HCT116 (cell line): ENCODE data around the gene PPP1R2C. TPM values are rescaled to one million over a fixed set of nuclear protein-coding genes. Genes with fewer than 3 reads are reported as not detected.

Experiments used
- ATAC-seq: fragments of 200-7000 bp; cut with Tn5 transposase; 2 replicates; pipeline ENCODE4 v1.9.1; 2020; ENCODE audit warnings: mild to moderate bottlenecking, moderate library complexity
- BruUV-seq: library from RNA; stranded (reverse); fragments of 400-500 nt; replicated peaks from 2 replicates; lab custom pipeline; 2021; lab: Mats Ljungman, UMichigan
- CTCF ChIA-PET: fragments of 300-600 bp; sonication (Branson Sonifier 250); formaldehyde crosslinking; loops from one replicate; lab custom pipeline; 2021; ENCODE audit warnings: antibody characterized with exemption; lab: Charles Lee
- POLR2A ChIA-PET: fragments of 300-600, 350-600 bp; sonication (Branson Sonifier 250); formaldehyde crosslinking; loops from one replicate; lab custom pipeline; 2021; ENCODE audit warnings: antibody characterized with exemption; lab: Charles Lee
- RAD21 ChIA-PET, 2 experiments: fragments of 300-600 bp; sonication (Branson Sonifier 250); formaldehyde crosslinking; loops; one replicate each; lab custom pipeline; 2023; ENCODE audit warnings: low total read pairs in 2 of 2; ENCODE audit not compliant: uncharacterized antibody in 2 of 2, unreplicated experiment in 2 of 2, low non-redundant PET in 1 of 2; lab: Charles Lee
- DNase-seq: peaks from one replicate; pipeline ENCODE4 v3.0.0-alpha.2; 2010; ENCODE audit warnings: low read depth, low spot score
- H2AFZ ChIP-seq: fragments of 200-600 bp; shearing (Covaris generic), sonication (generic); 2 replicates; pipeline ENCODE4 v1.6.1; 2017; ENCODE audit warnings: low read depth, mixed run types, mixed read lengths, antibody characterized with exemption, low read length; ENCODE audit not compliant: poor library complexity, severe bottlenecking
- H3K27ac ChIP-seq: 2 replicates; pipeline ENCODE4 v1.5.1; 2012; ENCODE audit warnings: low read depth, low read length
- H3K27me3 ChIP-seq: fragments of 200-600 bp; sonication (generic); 2 replicates; pipeline ENCODE4 v1.6.1; 2016; ENCODE audit warnings: mixed run types, low read length, mixed read lengths; ENCODE audit not compliant: insufficient read depth
- H3K36me3 ChIP-seq, 2 experiments: fragments of 200-500 bp in 1 of 2; fragments of 200-600 bp in 1 of 2; sonication (Bioruptor generic) in 1 of 2; sonication (generic) in 1 of 2; 2 replicates each; pipeline versions ENCODE4 v1.5.1 to v1.6.1; 2014 to 2016; ENCODE audit warnings: low read length in 2 of 2, inconsistent platforms in 1 of 2, mixed read lengths in 1 of 2, mixed run types in 1 of 2; ENCODE audit not compliant: insufficient read depth in 2 of 2, control insufficient read depth in 1 of 2
- H3K4me1 ChIP-seq, 2 experiments: fragments of 200-600 bp in 1 of 2; sonication (generic) in 1 of 2; 2 replicates each; pipeline versions ENCODE4 v1.5.1 to v1.6.1; 2012 to 2017; ENCODE audit warnings: low read length in 2 of 2, inconsistent platforms in 1 of 2, mild to moderate bottlenecking in 1 of 2, mixed read lengths in 1 of 2, mixed run types in 1 of 2, moderate library complexity in 1 of 2; ENCODE audit not compliant: insufficient read depth in 2 of 2, control insufficient read depth in 1 of 2
- H3K4me2 ChIP-seq: fragments of 200-600 bp; sonication (generic); 2 replicates; pipeline ENCODE4 v1.6.1; 2017; ENCODE audit warnings: mixed run types, low read length, mixed read lengths
- H3K4me3 ChIP-seq, 2 experiments: fragments of 200-600 bp in 1 of 2; sonication (generic) in 1 of 2; replicated peaks in 1 of 2; 2 replicates each; pipeline ENCODE4 v1.5.1; 2011 to 2016; ENCODE audit warnings: low read length in 2 of 2, control low read depth in 1 of 2, low read depth in 1 of 2, mild to moderate bottlenecking in 1 of 2, mixed read lengths in 1 of 2, mixed run types in 1 of 2
- H3K79me2 ChIP-seq: fragments of 200-600 bp; sonication (generic); 2 replicates; pipeline ENCODE4 v1.6.1; 2017; ENCODE audit warnings: mild to moderate bottlenecking, mixed run types, low read length, moderate library complexity, mixed read lengths; ENCODE audit not compliant: insufficient read depth
- H3K9ac ChIP-seq: fragments of 200-600 bp; sonication (generic); 2 replicates; pipeline ENCODE4 v1.6.1; 2016; ENCODE audit warnings: low read length, mixed read lengths
- H3K9me2 ChIP-seq: fragments of 200-600 bp; sonication (generic), shearing (Covaris generic); 2 replicates; pipeline ENCODE4 v1.6.1; 2017; ENCODE audit warnings: mixed run types, mild to moderate bottlenecking, moderate library complexity; ENCODE audit not compliant: insufficient read depth
- H3K9me3 ChIP-seq, 2 experiments: fragments of 200-500 bp in 1 of 2; fragments of 200-600 bp in 1 of 2; sonication (Bioruptor generic) in 1 of 2; sonication (generic) in 1 of 2; 2 replicates each; pipeline ENCODE4 v1.6.1; 2014 to 2017; ENCODE audit warnings: low read length in 2 of 2, mixed read lengths in 2 of 2, inconsistent platforms in 1 of 2, low read depth in 1 of 2, mild to moderate bottlenecking in 1 of 2, mixed run types in 1 of 2, moderate library complexity in 1 of 2; ENCODE audit not compliant: control insufficient read depth in 1 of 2, insufficient read depth in 1 of 2
- H4K20me1 ChIP-seq: fragments of 200-600 bp; sonication (generic), shearing (Covaris generic); 2 replicates; pipeline ENCODE4 v1.6.1; 2017; ENCODE audit warnings: mixed run types, mild to moderate bottlenecking, moderate library complexity; ENCODE audit not compliant: insufficient read depth
- EZH2 ChIP-seq: fragments of 200-600 bp; sonication (generic); IDR thresholded peaks from 2 replicates; pipeline ENCODE4 v1.6.1; 2017; ENCODE audit warnings: antibody characterized with exemption, mixed run types
- POLR2A ChIP-seq: IDR thresholded peaks from 2 replicates; pipeline ENCODE4 v1.7.0; 2011; ENCODE audit warnings: borderline replicate concordance; ENCODE audit not compliant: insufficient read depth, insufficient read length; ENCODE audit errors: extremely low read depth
- POLR2AphosphoS5 ChIP-seq: IDR thresholded peaks from 2 replicates; pipeline ENCODE4 v1.6.1; 2011; ENCODE audit warnings: mild to moderate bottlenecking, low read depth, low read length, moderate library complexity
- RAD21 ChIP-seq: IDR thresholded peaks from 2 replicates; pipeline ENCODE4 v1.6.1; 2012; ENCODE audit warnings: low read depth, mild to moderate bottlenecking
- SP1 ChIP-seq: IDR thresholded peaks from 2 replicates; pipeline ENCODE4 v1.6.1; 2012; ENCODE audit warnings: low read depth
- SRF ChIP-seq: IDR thresholded peaks from 2 replicates; pipeline ENCODE4 v1.6.1; 2012; ENCODE audit warnings: low read depth
- YY1 ChIP-seq: IDR thresholded peaks from 2 replicates; pipeline ENCODE4 v1.6.1; 2011; ENCODE audit warnings: low read length, low read depth, moderate library complexity, mild to moderate bottlenecking; ENCODE audit not compliant: insufficient replicate concordance; ENCODE audit errors: extremely low read depth
- ZNF274 ChIP-seq: fragments of 200-500 bp; sonication (Bioruptor generic); IDR thresholded peaks from 2 replicates; pipeline ENCODE4 v1.6.1; 2014; ENCODE audit warnings: mild to moderate bottlenecking, low read depth, low read length, inconsistent platforms
- intact Hi-C: fragments of 100-400 bp; cut with micrococcal nuclease; formaldehyde crosslinking; loops from 2 replicates; pipeline ENCODE4 v1.10.0; 2022
- total RNA-seq: library from RNA; stranded (reverse); gene quantifications from one replicate; pipeline ENCODE4 v1.2.1, GENCODE V29; 2021; ENCODE audit not compliant: unreplicated experiment
- TF ChIP-seq, protein P1 (sequence below): IDR thresholded peaks from 2 replicates; pipeline ENCODE4 v1.6.1; 2012; ENCODE audit warnings: low read depth
- TF ChIP-seq, protein P2 (sequence below), 3 experiments: fragments of 200-600 bp in 1 of 3; sonication (generic) in 1 of 3; IDR thresholded peaks in 2 of 3; conservative IDR thresholded peaks in 1 of 3; 2 replicates each; pipeline ENCODE4 v1.5.1; 2012 to 2017; ENCODE audit warnings: low read depth in 2 of 3, low read length in 2 of 3, antibody characterized with exemption in 1 of 3, borderline replicate concordance in 1 of 3, control low read depth in 1 of 3, mild to moderate bottlenecking in 1 of 3, mixed read lengths in 1 of 3, mixed run types in 1 of 3, moderate library complexity in 1 of 3; ENCODE audit not compliant: insufficient read depth in 1 of 3
- TF ChIP-seq, protein P3 (sequence below): IDR thresholded peaks from 2 replicates; pipeline ENCODE4 v1.6.1; 2011; ENCODE audit warnings: mild to moderate bottlenecking, low read length, moderate library complexity; ENCODE audit not compliant: insufficient replicate concordance; ENCODE audit errors: extremely low read depth

Gene PPP1R2C
- total RNA-seq, 1 experiment from 2014 or later: not detected

DNA sequence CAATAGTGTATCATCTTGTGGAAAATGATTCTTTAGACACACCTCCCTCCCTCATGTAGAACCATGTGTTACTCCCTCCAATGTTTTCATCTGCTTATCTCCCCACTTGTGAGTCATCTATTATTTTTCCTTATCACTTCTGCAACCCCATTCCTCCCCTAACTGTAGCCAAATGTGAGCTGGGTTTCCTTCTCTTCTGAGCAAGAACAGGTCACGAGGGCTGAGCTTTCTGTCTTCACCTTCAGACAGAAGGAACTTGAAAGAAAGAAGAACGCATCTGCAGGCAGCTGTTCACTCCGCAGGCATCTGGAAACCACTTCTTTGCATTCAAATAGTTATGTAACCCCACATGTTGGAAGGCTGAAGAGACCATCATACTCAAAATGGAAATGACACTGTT, 1.8 kb downstream of the PPP1R2C start:
- no peak for DNase-seq
- H2AFZ ChIP-seq: no peak overlapping the region
- H3K9me2 ChIP-seq: no peaks in the 10 kb centered on the region
- H3K79me2 ChIP-seq: no peaks in the 10 kb centered on the region
- ATAC-seq: no peak
- no peaks in the 10 kb centered on the region for H3K9me3 ChIP-seq
- no peaks in the 10 kb centered on the region for H4K20me1 ChIP-seq
- H3K27ac ChIP-seq: no peak overlapping the region
- POLR2A ChIA-PET: no interaction called here
- no peaks in the 10 kb centered on the region for H3K27me3 ChIP-seq
- H3K4me2 ChIP-seq: no peak overlapping the region
- intact Hi-C loops: no loop called here
- TF ChIP-seq EZH2 (no peak), SP1 (no peak), YY1 (no peak), ZNF274 (no peak), RAD21 (no peak), POLR2AphosphoS5 (no peak), SRF (no peak), POLR2A (no peak)
- TF ChIP-seq, protein P1, sequence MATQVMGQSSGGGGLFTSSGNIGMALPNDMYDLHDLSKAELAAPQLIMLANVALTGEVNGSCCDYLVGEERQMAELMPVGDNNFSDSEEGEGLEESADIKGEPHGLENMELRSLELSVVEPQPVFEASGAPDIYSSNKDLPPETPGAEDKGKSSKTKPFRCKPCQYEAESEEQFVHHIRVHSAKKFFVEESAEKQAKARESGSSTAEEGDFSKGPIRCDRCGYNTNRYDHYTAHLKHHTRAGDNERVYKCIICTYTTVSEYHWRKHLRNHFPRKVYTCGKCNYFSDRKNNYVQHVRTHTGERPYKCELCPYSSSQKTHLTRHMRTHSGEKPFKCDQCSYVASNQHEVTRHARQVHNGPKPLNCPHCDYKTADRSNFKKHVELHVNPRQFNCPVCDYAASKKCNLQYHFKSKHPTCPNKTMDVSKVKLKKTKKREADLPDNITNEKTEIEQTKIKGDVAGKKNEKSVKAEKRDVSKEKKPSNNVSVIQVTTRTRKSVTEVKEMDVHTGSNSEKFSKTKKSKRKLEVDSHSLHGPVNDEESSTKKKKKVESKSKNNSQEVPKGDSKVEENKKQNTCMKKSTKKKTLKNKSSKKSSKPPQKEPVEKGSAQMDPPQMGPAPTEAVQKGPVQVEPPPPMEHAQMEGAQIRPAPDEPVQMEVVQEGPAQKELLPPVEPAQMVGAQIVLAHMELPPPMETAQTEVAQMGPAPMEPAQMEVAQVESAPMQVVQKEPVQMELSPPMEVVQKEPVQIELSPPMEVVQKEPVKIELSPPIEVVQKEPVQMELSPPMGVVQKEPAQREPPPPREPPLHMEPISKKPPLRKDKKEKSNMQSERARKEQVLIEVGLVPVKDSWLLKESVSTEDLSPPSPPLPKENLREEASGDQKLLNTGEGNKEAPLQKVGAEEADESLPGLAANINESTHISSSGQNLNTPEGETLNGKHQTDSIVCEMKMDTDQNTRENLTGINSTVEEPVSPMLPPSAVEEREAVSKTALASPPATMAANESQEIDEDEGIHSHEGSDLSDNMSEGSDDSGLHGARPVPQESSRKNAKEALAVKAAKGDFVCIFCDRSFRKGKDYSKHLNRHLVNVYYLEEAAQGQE: no peak
- TF ChIP-seq, protein P2, sequence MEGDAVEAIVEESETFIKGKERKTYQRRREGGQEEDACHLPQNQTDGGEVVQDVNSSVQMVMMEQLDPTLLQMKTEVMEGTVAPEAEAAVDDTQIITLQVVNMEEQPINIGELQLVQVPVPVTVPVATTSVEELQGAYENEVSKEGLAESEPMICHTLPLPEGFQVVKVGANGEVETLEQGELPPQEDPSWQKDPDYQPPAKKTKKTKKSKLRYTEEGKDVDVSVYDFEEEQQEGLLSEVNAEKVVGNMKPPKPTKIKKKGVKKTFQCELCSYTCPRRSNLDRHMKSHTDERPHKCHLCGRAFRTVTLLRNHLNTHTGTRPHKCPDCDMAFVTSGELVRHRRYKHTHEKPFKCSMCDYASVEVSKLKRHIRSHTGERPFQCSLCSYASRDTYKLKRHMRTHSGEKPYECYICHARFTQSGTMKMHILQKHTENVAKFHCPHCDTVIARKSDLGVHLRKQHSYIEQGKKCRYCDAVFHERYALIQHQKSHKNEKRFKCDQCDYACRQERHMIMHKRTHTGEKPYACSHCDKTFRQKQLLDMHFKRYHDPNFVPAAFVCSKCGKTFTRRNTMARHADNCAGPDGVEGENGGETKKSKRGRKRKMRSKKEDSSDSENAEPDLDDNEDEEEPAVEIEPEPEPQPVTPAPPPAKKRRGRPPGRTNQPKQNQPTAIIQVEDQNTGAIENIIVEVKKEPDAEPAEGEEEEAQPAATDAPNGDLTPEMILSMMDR (IDR thresholded peaks at IDR 0.05 in 2 of 3, conservative IDR thresholded peaks at IDR 0.05 in 1 of 3; ENCODE audit: borderline replicate concordance in 1 of 3, insufficient read depth in 1 of 3, low read depth in 2 of 3, low read length in 2 of 3): no peak
- TF ChIP-seq, protein P3, sequence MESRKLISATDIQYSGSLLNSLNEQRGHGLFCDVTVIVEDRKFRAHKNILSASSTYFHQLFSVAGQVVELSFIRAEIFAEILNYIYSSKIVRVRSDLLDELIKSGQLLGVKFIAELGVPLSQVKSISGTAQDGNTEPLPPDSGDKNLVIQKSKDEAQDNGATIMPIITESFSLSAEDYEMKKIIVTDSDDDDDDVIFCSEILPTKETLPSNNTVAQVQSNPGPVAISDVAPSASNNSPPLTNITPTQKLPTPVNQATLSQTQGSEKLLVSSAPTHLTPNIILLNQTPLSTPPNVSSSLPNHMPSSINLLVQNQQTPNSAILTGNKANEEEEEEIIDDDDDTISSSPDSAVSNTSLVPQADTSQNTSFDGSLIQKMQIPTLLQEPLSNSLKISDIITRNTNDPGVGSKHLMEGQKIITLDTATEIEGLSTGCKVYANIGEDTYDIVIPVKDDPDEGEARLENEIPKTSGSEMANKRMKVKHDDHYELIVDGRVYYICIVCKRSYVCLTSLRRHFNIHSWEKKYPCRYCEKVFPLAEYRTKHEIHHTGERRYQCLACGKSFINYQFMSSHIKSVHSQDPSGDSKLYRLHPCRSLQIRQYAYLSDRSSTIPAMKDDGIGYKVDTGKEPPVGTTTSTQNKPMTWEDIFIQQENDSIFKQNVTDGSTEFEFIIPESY: no peak
- TF ChIP-seq, all 23 proteins: peak for 0
- H3K9ac ChIP-seq: no peak overlapping the region
- no peak overlapping the region for H3K4me3 ChIP-seq
- CTCF ChIA-PET: no interaction called here
- BruUV-seq: no TSS peak
- RAD21 ChIA-PET: no interaction called here
- no peaks in the 10 kb centered on the region for H3K4me1 ChIP-seq
- no peaks in the 10 kb centered on the region for H3K36me3 ChIP-seq
